HCT116 (cell line): Measurements from ENCODE around the gene SEMA4C. TPM values are rescaled to one million over a fixed set of nuclear protein-coding genes. Genes with fewer than 3 reads are reported as not detected.

ENCODE experiments used
- ATAC-seq: fragments of 200-7000 bp; cut with Tn5 transposase; 2 replicates; pipeline ENCODE4 v1.9.1; 2020; ENCODE audit warnings: mild to moderate bottlenecking, moderate library complexity
- BruUV-seq: library from RNA; stranded (reverse); fragments of 400-500 nt; replicated peaks from 2 replicates; lab custom pipeline; 2021; lab: Mats Ljungman, UMichigan
- CTCF ChIA-PET: fragments of 300-600 bp; sonication (Branson Sonifier 250); formaldehyde crosslinking; loops from one replicate; lab custom pipeline; 2021; ENCODE audit warnings: antibody characterized with exemption; lab: Charles Lee
- POLR2A ChIA-PET: fragments of 300-600, 350-600 bp; sonication (Branson Sonifier 250); formaldehyde crosslinking; loops from one replicate; lab custom pipeline; 2021; ENCODE audit warnings: antibody characterized with exemption; lab: Charles Lee
- RAD21 ChIA-PET, 2 experiments: fragments of 300-600 bp; sonication (Branson Sonifier 250); formaldehyde crosslinking; loops; one replicate each; lab custom pipeline; 2023; ENCODE audit warnings: low total read pairs in 2 of 2; ENCODE audit not compliant: uncharacterized antibody in 2 of 2, unreplicated experiment in 2 of 2, low non-redundant PET in 1 of 2; lab: Charles Lee
- DNase-seq: peaks from one replicate; pipeline ENCODE4 v3.0.0-alpha.2; 2010; ENCODE audit warnings: low read depth, low spot score
- H2AFZ ChIP-seq: fragments of 200-600 bp; shearing (Covaris generic), sonication (generic); 2 replicates; pipeline ENCODE4 v1.6.1; 2017; ENCODE audit warnings: low read depth, mixed run types, mixed read lengths, antibody characterized with exemption, low read length; ENCODE audit not compliant: poor library complexity, severe bottlenecking
- H3K27ac ChIP-seq: 2 replicates; pipeline ENCODE4 v1.5.1; 2012; ENCODE audit warnings: low read depth, low read length
- H3K27me3 ChIP-seq: fragments of 200-600 bp; sonication (generic); 2 replicates; pipeline ENCODE4 v1.6.1; 2016; ENCODE audit warnings: mixed run types, low read length, mixed read lengths; ENCODE audit not compliant: insufficient read depth
- H3K36me3 ChIP-seq, 2 experiments: fragments of 200-500 bp in 1 of 2; fragments of 200-600 bp in 1 of 2; sonication (Bioruptor generic) in 1 of 2; sonication (generic) in 1 of 2; 2 replicates each; pipeline versions ENCODE4 v1.5.1 to v1.6.1; 2014 to 2016; ENCODE audit warnings: low read length in 2 of 2, inconsistent platforms in 1 of 2, mixed read lengths in 1 of 2, mixed run types in 1 of 2; ENCODE audit not compliant: insufficient read depth in 2 of 2, control insufficient read depth in 1 of 2
- H3K4me1 ChIP-seq, 2 experiments: fragments of 200-600 bp in 1 of 2; sonication (generic) in 1 of 2; 2 replicates each; pipeline versions ENCODE4 v1.5.1 to v1.6.1; 2012 to 2017; ENCODE audit warnings: low read length in 2 of 2, inconsistent platforms in 1 of 2, mild to moderate bottlenecking in 1 of 2, mixed read lengths in 1 of 2, mixed run types in 1 of 2, moderate library complexity in 1 of 2; ENCODE audit not compliant: insufficient read depth in 2 of 2, control insufficient read depth in 1 of 2
- H3K4me2 ChIP-seq: fragments of 200-600 bp; sonication (generic); 2 replicates; pipeline ENCODE4 v1.6.1; 2017; ENCODE audit warnings: mixed run types, low read length, mixed read lengths
- H3K4me3 ChIP-seq, 2 experiments: fragments of 200-600 bp in 1 of 2; sonication (generic) in 1 of 2; replicated peaks in 1 of 2; 2 replicates each; pipeline ENCODE4 v1.5.1; 2011 to 2016; ENCODE audit warnings: low read length in 2 of 2, control low read depth in 1 of 2, low read depth in 1 of 2, mild to moderate bottlenecking in 1 of 2, mixed read lengths in 1 of 2, mixed run types in 1 of 2
- H3K79me2 ChIP-seq: fragments of 200-600 bp; sonication (generic); 2 replicates; pipeline ENCODE4 v1.6.1; 2017; ENCODE audit warnings: mild to moderate bottlenecking, mixed run types, low read length, moderate library complexity, mixed read lengths; ENCODE audit not compliant: insufficient read depth
- H3K9ac ChIP-seq: fragments of 200-600 bp; sonication (generic); 2 replicates; pipeline ENCODE4 v1.6.1; 2016; ENCODE audit warnings: low read length, mixed read lengths
- H3K9me2 ChIP-seq: fragments of 200-600 bp; sonication (generic), shearing (Covaris generic); 2 replicates; pipeline ENCODE4 v1.6.1; 2017; ENCODE audit warnings: mixed run types, mild to moderate bottlenecking, moderate library complexity; ENCODE audit not compliant: insufficient read depth
- H3K9me3 ChIP-seq, 2 experiments: fragments of 200-500 bp in 1 of 2; fragments of 200-600 bp in 1 of 2; sonication (Bioruptor generic) in 1 of 2; sonication (generic) in 1 of 2; 2 replicates each; pipeline ENCODE4 v1.6.1; 2014 to 2017; ENCODE audit warnings: low read length in 2 of 2, mixed read lengths in 2 of 2, inconsistent platforms in 1 of 2, low read depth in 1 of 2, mild to moderate bottlenecking in 1 of 2, mixed run types in 1 of 2, moderate library complexity in 1 of 2; ENCODE audit not compliant: control insufficient read depth in 1 of 2, insufficient read depth in 1 of 2
- H4K20me1 ChIP-seq: fragments of 200-600 bp; sonication (generic), shearing (Covaris generic); 2 replicates; pipeline ENCODE4 v1.6.1; 2017; ENCODE audit warnings: mixed run types, mild to moderate bottlenecking, moderate library complexity; ENCODE audit not compliant: insufficient read depth
- CEBPB ChIP-seq: IDR thresholded peaks from 2 replicates; pipeline ENCODE4 v1.6.1; 2012; ENCODE audit warnings: low read depth
- ELF1 ChIP-seq: IDR thresholded peaks from 2 replicates; pipeline ENCODE4 v1.6.1; 2012; ENCODE audit warnings: low read depth, borderline replicate concordance
- EZH2phosphoT487 ChIP-seq: fragments of 200-600 bp; IDR thresholded peaks from 2 replicates; pipeline ENCODE4 v1.6.1; 2018; ENCODE audit warnings: antibody characterized with exemption, borderline replicate concordance
- FOSL1 ChIP-seq: IDR thresholded peaks from 2 replicates; pipeline ENCODE4 v1.6.1; 2012; ENCODE audit warnings: low read depth
- JUND ChIP-seq: IDR thresholded peaks from 2 replicates; pipeline ENCODE4 v1.6.1; 2012
- POLR2A ChIP-seq: IDR thresholded peaks from 2 replicates; pipeline ENCODE4 v1.7.0; 2011; ENCODE audit warnings: borderline replicate concordance; ENCODE audit not compliant: insufficient read depth, insufficient read length; ENCODE audit errors: extremely low read depth
- POLR2AphosphoS5 ChIP-seq: IDR thresholded peaks from 2 replicates; pipeline ENCODE4 v1.6.1; 2011; ENCODE audit warnings: mild to moderate bottlenecking, low read depth, low read length, moderate library complexity
- RAD21 ChIP-seq: IDR thresholded peaks from 2 replicates; pipeline ENCODE4 v1.6.1; 2012; ENCODE audit warnings: low read depth, mild to moderate bottlenecking
- SIN3A ChIP-seq: IDR thresholded peaks from 2 replicates; pipeline ENCODE4 v1.6.1; 2012; ENCODE audit warnings: low read depth
- SRF ChIP-seq: IDR thresholded peaks from 2 replicates; pipeline ENCODE4 v1.6.1; 2012; ENCODE audit warnings: low read depth
- ZBTB33 ChIP-seq: IDR thresholded peaks from 2 replicates; pipeline ENCODE4 v1.6.1; 2011; ENCODE audit warnings: mild to moderate bottlenecking, low read length, moderate library complexity; ENCODE audit not compliant: insufficient replicate concordance; ENCODE audit errors: extremely low read depth
- ZFX ChIP-seq: fragments of 450-650 bp; IDR thresholded peaks from 2 replicates; pipeline ENCODE4 v1.6.1; 2017
- intact Hi-C: fragments of 100-400 bp; cut with micrococcal nuclease; formaldehyde crosslinking; loops from 2 replicates; pipeline ENCODE4 v1.10.0; 2022
- total RNA-seq: library from RNA; stranded (reverse); gene quantifications from one replicate; pipeline ENCODE4 v1.2.1, GENCODE V29; 2021; ENCODE audit not compliant: unreplicated experiment
- TF ChIP-seq, protein P1 (sequence below), 3 experiments: fragments of 200-600 bp in 1 of 3; sonication (generic) in 1 of 3; IDR thresholded peaks in 2 of 3; conservative IDR thresholded peaks in 1 of 3; 2 replicates each; pipeline ENCODE4 v1.5.1; 2012 to 2017; ENCODE audit warnings: low read depth in 2 of 3, low read length in 2 of 3, antibody characterized with exemption in 1 of 3, borderline replicate concordance in 1 of 3, control low read depth in 1 of 3, mild to moderate bottlenecking in 1 of 3, mixed read lengths in 1 of 3, mixed run types in 1 of 3, moderate library complexity in 1 of 3; ENCODE audit not compliant: insufficient read depth in 1 of 3

The SEMA4C gene
- total RNA-seq, 1 experiment from 2014 or later: 25.4 TPM

DNA sequence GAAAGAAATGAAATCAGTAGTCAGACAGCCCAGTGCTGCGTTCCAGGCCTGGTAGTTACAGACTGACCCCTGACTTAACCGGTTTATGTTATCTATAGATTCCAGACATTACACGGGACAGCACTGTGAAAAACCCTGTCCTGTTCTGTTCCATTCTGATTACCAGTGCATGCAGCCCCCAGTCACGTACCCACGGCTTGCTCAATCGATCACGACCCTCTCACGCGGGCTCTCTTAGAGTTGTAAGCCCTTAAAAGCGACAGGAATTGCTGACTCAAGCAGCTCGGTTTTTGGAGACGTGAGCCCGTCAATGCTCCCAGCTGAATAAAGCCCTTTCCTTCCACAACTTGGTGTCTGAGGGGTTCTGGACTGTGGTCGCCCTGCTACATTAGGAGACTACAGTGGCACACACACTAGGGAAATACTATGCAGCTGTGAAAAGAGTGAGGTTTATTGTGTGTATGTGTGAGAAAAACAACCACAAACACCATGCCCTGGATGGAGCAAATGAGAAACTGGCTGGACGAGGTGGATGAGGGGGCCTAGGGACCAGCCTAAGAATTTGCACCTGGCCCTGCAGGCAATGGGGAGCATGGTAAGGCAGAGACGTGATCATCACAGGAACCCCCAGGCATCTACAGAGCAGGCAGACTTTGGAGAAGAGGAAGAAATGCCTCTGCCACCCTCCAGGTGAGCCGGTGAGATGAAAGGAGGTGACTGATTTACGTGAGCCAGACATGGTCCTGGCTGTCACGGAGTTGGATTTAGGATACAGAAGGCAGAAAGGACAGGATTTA, 49.1 kb upstream of the SEMA4C start:
- RAD21 ChIA-PET: no interaction called here
- Histone ChIP-seq H3K4me3 (no peak overlapping the region), H3K79me2 (no peaks in the 10 kb centered on the region), H3K36me3 (no peaks in the 10 kb centered on the region), H3K4me2 (no peak overlapping the region)
- intact Hi-C loops: no loop called here
- DNase-seq: no peak
- TF ChIP-seq ELF1: no peak
- TF ChIP-seq, all 23 proteins: peak for 0
- H4K20me1 ChIP-seq: no peaks in the 10 kb centered on the region
- H3K27ac ChIP-seq: no peak overlapping the region
- POLR2A ChIA-PET: no interaction called here
- no TSS peak for BruUV-seq
- ATAC-seq: no peak
- H3K9me3 ChIP-seq: no peaks in the 10 kb centered on the region
- 0 out of 2 replicates have a peak, but pooled peaks cover 5% of the 10 kb centered on the region for H3K27me3 ChIP-seq
- CTCF ChIA-PET: no interaction called here
- no peak overlapping the region for H2AFZ ChIP-seq
- no peaks in the 10 kb centered on the region for H3K9me2 ChIP-seq
- H3K9ac ChIP-seq: no peak overlapping the region
- H3K4me1 ChIP-seq: no peaks in the 10 kb centered on the region

- Histone ChIP-seq H3K79me2 (no peaks in the 10 kb centered on the region), H3K27me3 (0 out of 2 replicates have a peak, but pooled peaks cover 5% of the 10 kb centered on the region), H3K4me3 (no peak overlapping the region), H3K4me1 (no peaks in the 10 kb centered on the region), H3K27ac (no peak overlapping the region), H3K9me2 (no peaks in the 10 kb centered on the region), H3K9me3 (no peaks in the 10 kb centered on the region), H3K36me3 (no peaks in the 10 kb centered on the region), H3K4me2 (no peak overlapping the region), H3K9ac (no peak overlapping the region), H2AFZ (no peak overlapping the region), H4K20me1 (no peaks in the 10 kb centered on the region)
- ChIA-PET POLR2A (no interaction called here), CTCF (no interaction called here), RAD21 (no interaction called here)
- intact Hi-C loops: no loop called here
- no TSS peak for BruUV-seq
- DNase-seq: no peak
- TF ChIP-seq EZH2phosphoT487 (no peak), ZFX (no peak), JUND (no peak), SRF (no peak), CEBPB (no peak), FOSL1 (no peak), POLR2A (no peak), POLR2AphosphoS5 (no peak), ELF1 (no peak), SIN3A (no peak), ZBTB33 (no peak), RAD21 (no peak)
- TF ChIP-seq, protein P1, sequence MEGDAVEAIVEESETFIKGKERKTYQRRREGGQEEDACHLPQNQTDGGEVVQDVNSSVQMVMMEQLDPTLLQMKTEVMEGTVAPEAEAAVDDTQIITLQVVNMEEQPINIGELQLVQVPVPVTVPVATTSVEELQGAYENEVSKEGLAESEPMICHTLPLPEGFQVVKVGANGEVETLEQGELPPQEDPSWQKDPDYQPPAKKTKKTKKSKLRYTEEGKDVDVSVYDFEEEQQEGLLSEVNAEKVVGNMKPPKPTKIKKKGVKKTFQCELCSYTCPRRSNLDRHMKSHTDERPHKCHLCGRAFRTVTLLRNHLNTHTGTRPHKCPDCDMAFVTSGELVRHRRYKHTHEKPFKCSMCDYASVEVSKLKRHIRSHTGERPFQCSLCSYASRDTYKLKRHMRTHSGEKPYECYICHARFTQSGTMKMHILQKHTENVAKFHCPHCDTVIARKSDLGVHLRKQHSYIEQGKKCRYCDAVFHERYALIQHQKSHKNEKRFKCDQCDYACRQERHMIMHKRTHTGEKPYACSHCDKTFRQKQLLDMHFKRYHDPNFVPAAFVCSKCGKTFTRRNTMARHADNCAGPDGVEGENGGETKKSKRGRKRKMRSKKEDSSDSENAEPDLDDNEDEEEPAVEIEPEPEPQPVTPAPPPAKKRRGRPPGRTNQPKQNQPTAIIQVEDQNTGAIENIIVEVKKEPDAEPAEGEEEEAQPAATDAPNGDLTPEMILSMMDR (IDR thresholded peaks at IDR 0.05 in 2 of 3, conservative IDR thresholded peaks at IDR 0.05 in 1 of 3; ENCODE audit: borderline replicate concordance in 1 of 3, insufficient read depth in 1 of 3, low read depth in 2 of 3, low read length in 2 of 3): no peak
- ATAC-seq: no peak
Measured at GRCh38 chr2:96918092-96918753, 48.3 kb upstream of the SEMA4C start.
